WTC11 (cell line): ENCODE data around the gene FAHD2B. TPM values are rescaled to one million over a fixed set of nuclear protein-coding genes. Genes with fewer than 3 reads are reported as not detected.
"Not testable (repeated sequence)": the region's sequence is repeated elsewhere in the genome, so short reads cannot be mapped to it uniquely, and the experiment has no call there.

Experiments used
- ATAC-seq: fragments of 200-7000 bp; cut with Tn5 transposase; 2 replicates; pipeline ENCODE4 v1.10.0; 2021; ENCODE audit warnings: mild to moderate bottlenecking, moderate library complexity
- CTCF ChIA-PET: fragments of 300-600 bp; sonication (Branson Sonifier 250); formaldehyde crosslinking; loops from one replicate; lab custom pipeline; 2021; ENCODE audit warnings: antibody characterized with exemption; lab: Charles Lee
- POLR2A ChIA-PET: fragments of 350-600 bp; sonication (Branson Sonifier 250); formaldehyde crosslinking; loops from one replicate; lab custom pipeline; 2021; ENCODE audit warnings: antibody characterized with exemption; lab: Charles Lee
- DNase-seq: peaks from one replicate; pipeline ENCODE4 v3.0.0; 2021; ENCODE audit warnings: low spot score
- H3K27ac Mint-ChIP-seq: 2 replicates; pipeline ENCODE4 v1.8.0; 2021; ENCODE audit warnings: mixed read lengths
- H3K27me3 Mint-ChIP-seq: 2 replicates; pipeline ENCODE4 v1.8.0; 2021; ENCODE audit warnings: low read depth, mild to moderate bottlenecking, moderate library complexity, mixed read lengths
- H3K36me3 Mint-ChIP-seq: 2 replicates; pipeline ENCODE4 v1.8.0; 2021; ENCODE audit warnings: mixed read lengths
- H3K4me1 Mint-ChIP-seq: 2 replicates; pipeline ENCODE4 v1.8.0; 2022; ENCODE audit warnings: mixed read lengths
- H3K4me3 Mint-ChIP-seq: 2 replicates; pipeline ENCODE4 v1.8.0; 2021; ENCODE audit warnings: mild to moderate bottlenecking, moderate library complexity, mixed read lengths
- H3K9me3 Mint-ChIP-seq: 2 replicates; pipeline ENCODE4 v1.8.0; 2021; ENCODE audit warnings: mixed read lengths
- NR3C1 ChIP-seq: sonication (generic); formaldehyde crosslinking; conservative IDR thresholded peaks from 2 replicates; pipeline ENCODE4 v1.8.1; 2023; ENCODE audit warnings: low read depth, mild to moderate bottlenecking, missing genetic modification reagents
- TEAD1 ChIP-seq: sonication (generic); formaldehyde crosslinking; IDR thresholded peaks from 2 replicates; pipeline ENCODE4 v1.8.0; 2022; ENCODE audit warnings: mild to moderate bottlenecking, missing genetic modification reagents
- total RNA-seq: library from RNA; stranded (reverse); gene quantifications from 3 replicates; pipeline ENCODE4 v1.2.3, GENCODE V29; 2021
- TF ChIP-seq, protein P1 (sequence below): sonication (generic); formaldehyde crosslinking; conservative IDR thresholded peaks from 2 replicates; pipeline ENCODE4 v1.8.1; 2022; ENCODE audit warnings: mild to moderate bottlenecking, missing genetic modification reagents

Gene FAHD2B
- total RNA-seq, 1 experiment from 2014 or later, result 45.2 TPM

DNA sequence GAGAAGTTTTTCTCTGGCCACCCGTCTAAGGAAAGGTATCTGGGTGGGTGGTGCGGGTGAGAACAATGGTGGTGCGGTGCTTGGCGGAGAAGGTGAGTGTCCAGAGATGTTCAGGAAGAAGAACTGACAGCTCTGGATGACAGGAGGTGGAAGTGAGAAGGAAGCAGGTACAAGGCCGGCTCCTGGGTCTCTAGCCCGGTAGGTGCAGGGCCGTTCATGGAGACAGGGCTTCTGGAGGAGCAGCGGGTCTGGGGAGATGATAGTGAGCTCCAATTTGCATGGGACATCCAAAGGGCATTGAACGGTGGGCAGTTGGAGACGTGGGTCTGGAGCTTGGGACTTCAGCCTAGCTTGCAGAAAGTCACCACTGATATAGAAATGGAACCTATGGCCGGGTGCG is 979 bp upstream of the FAHD2B start:
- Mint-ChIP-seq H3K27me3 (peaks cover 26% of the 10 kb centered on the region), H3K9me3 (peaks cover 15% of the 10 kb centered on the region), H3K4me3 (peak overlapping the region; percentile 81), H3K4me1 (peaks cover 7% of the 10 kb centered on the region), H3K27ac (no peak overlapping the region), H3K36me3 (no peaks in the 10 kb centered on the region)
- CTCF ChIA-PET, result interaction anchor here (1.1 kb wide), 1 partner anchor 227 kb away, joined by 3 read pairs; no protein-coding TSS in a partner anchor
- no peak for DNase-seq
- TF ChIP-seq, protein P1, sequence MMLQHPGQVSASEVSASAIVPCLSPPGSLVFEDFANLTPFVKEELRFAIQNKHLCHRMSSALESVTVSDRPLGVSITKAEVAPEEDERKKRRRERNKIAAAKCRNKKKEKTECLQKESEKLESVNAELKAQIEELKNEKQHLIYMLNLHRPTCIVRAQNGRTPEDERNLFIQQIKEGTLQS (CRISPR knock-in tag), result no peak
- TF ChIP-seq TEAD1 (CRISPR knock-in tag) (no peak), NR3C1 (CRISPR knock-in tag) (no peak)
- POLR2A ChIA-PET, result no interaction called here
- no peak for ATAC-seq

DNA sequence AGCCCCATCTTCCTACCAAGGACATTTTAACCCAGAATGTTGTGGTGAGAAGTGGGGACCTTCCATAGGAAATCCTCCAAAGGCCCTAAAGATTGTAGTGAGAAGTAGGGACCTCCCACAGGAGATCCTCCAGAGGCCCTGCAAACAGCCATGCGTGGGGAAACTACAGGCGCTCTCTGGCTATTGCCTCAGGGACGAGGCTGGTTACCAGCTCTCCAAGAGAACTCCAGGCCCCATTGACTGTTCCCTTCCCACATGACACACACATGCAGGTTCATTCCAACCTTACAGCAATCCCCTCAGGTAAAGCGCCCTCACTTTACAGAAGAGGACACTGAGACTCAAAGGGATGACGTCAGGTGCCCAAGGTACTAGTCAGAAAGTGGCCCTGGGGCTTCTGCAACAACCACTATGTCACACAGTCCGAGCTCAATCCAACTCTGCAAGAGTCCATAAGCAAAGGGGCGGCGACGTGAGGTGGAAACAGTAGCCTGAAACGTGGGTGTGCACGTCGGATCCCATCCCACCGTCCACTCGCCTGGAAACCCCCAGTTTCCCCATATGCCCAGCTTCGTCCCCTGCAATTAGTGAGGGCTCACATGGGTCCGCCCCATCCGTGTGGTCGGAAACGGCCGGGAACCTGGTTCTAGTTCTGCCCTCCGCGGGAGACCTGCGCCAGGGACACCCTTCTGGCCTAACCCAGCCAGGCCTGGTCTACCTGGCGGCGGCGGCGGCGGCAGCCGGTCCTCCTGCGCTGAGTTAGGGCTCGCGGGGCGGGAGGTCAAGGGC is 505 bp downstream of the FAHD2B start:
- H3K36me3 Mint-ChIP-seq, result not testable (repeated sequence)
- peak; percentile 4; the same call in 1 of the 2 replicates for ATAC-seq

DNA sequence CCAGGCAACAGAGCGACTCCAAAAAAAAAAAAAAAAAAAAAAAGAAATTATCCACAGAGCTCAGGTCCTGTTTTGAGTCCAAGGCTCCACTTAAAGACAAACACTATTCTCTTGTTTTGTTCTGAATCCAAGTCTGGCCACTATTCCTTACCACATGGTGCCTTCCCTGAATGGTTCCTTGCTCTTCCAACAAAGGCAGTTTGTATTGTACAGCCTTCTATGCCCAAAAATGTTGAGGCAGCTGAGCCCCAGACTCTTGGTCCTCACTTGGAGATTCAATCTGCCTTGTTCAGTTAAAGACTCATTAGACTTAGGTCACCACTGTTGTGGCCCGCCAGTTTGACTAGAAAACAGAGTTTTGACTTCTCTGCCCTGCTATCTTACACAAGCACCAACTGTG is 1.7 kb downstream of the FAHD2B start:
- ATAC-seq, DNase-seq, H3K9me3 Mint-ChIP-seq, H3K27ac Mint-ChIP-seq, H3K4me3 Mint-ChIP-seq, CTCF ChIA-PET, H3K4me1 Mint-ChIP-seq: not testable (repeated sequence)
- H3K27me3 Mint-ChIP-seq, result peaks cover 16% of the 10 kb centered on the region
- POLR2A ChIA-PET, result interaction anchor here (0.6 kb wide), 1 partner anchor 142 kb away, joined by 3 read pairs; no protein-coding TSS in a partner anchor
- H3K36me3 Mint-ChIP-seq, result peaks cover 11% of the 10 kb centered on the region

More for the DNA sequence above, 505 bp downstream of the FAHD2B start:
- CTCF ChIA-PET, POLR2A ChIA-PET, H3K9me3 Mint-ChIP-seq, DNase-seq, H3K27ac Mint-ChIP-seq, H3K4me1 Mint-ChIP-seq: not testable (repeated sequence)
- Mint-ChIP-seq H3K4me3 (peak overlapping the region; percentile 57), H3K27me3 (peaks cover 22% of the 10 kb centered on the region)

DNA sequence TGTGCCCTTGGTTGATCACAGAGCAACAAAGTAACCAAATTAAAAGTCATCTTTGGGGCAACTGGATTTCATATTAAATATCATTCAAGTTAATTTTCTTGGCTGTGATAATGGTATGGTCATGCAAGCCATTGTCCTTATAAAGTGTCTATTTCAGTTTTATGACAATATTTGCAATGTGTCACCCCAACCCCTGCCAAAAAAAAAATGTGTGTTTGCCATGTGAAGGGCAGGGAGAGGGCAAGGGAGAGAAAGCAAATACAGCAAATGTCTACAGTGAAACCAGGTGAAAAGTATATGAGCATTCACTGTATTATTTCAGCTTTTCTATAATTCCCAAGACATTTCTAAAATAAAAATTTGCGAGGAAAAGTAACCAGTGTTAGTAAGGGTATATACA is 6.0 kb downstream of the FAHD2B start:
- CTCF ChIA-PET, H3K27me3 Mint-ChIP-seq, H3K9me3 Mint-ChIP-seq, H3K4me3 Mint-ChIP-seq, POLR2A ChIA-PET, H3K4me1 Mint-ChIP-seq, ATAC-seq, H3K27ac Mint-ChIP-seq, DNase-seq: not testable (repeated sequence)
- peaks cover 20% of the 10 kb centered on the region for H3K36me3 Mint-ChIP-seq

DNA sequence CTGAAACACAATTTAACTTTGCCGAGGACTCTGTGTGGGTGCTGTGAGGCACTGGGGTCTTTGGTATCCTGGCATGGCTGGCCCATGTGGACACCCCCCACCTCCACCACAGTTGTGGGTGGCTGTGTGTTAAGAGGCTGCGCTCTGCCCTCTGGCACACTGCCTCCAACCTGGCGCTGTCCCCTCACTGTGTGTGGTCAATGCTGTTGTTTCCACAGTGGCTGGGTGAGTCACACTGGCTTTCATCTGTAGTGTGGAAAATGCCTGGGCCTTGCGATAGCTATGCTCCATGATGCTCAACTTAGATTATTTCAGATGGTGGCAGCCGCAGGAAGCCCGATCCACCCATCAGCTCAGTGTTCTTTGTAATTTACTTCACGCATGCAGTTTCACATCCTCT is 9.6 kb downstream of the FAHD2B start:
- H3K36me3 Mint-ChIP-seq, result peaks cover 18% of the 10 kb centered on the region
- H3K27me3 Mint-ChIP-seq, ATAC-seq, H3K4me1 Mint-ChIP-seq, H3K9me3 Mint-ChIP-seq, CTCF ChIA-PET, H3K4me3 Mint-ChIP-seq, POLR2A ChIA-PET, DNase-seq, H3K27ac Mint-ChIP-seq: not testable (repeated sequence)

DNA sequence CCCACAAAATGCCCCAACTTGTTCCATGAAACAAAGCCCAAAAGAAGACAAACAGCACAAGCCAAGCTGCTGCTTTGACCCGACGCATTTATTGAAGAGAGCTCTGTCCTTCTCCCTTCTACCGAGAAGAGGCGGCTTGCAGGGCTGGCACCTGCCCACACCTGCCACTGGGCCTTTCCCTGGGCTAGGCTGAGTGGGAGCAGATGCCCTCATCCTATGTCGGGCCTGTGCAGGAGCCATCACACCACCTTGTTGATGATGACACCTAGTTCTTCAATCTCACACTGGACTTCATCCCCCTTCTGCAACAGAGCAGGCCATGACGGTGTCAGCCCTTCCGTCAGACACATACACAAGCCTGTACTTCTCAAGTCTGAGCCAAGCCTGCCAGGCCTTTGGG is 11.2 kb downstream of the FAHD2B start:
- H3K4me3 Mint-ChIP-seq, CTCF ChIA-PET, POLR2A ChIA-PET, H3K4me1 Mint-ChIP-seq, ATAC-seq, H3K9me3 Mint-ChIP-seq, H3K27me3 Mint-ChIP-seq, H3K27ac Mint-ChIP-seq, DNase-seq: not testable (repeated sequence)
- H3K36me3 Mint-ChIP-seq, result peaks cover 15% of the 10 kb centered on the region

DNA sequence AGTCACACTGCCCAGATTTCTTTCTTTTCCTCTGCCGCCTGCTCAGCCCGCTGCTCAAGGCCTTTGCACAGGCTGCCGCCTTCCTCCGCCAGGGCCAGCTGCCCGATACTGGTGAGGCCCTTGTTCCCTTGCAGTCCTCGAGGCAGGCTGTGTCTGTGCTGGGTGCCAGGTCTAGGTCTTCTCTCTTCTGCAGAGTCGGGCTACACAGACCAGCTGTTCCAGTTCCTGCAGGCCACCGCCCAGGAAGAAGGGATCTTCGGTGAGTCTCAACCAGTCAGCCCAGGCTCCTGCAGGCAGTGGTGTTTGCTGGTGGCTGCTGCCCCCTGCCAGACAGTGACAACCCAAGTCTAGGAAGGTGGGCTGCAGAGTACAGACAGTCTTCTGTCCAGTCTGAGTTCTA is 12.5 kb downstream of the FAHD2B start:
- ATAC-seq, result peak; percentile 85

DNA sequence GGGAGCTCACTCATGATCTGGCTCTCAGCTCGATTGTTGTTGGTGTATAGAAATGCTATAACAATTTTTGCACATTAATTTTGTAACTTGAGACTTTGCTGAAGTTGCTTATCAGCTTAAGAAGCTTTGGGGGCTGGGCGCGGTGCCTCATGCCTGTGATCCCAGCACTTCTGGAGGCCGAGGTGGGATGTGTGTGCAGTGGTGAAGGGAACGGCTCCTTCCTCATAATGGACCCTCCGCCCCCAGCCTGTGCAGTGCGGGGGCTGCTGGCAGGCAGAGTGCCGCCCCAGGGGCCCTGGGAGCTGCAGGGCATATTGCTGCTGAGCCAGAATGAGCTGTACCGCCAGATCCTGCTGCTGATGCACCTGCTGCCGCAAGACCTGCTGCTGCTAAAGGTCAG is 13.8 kb downstream of the FAHD2B start:
- H3K9me3 Mint-ChIP-seq, H3K4me3 Mint-ChIP-seq, H3K27ac Mint-ChIP-seq, H3K36me3 Mint-ChIP-seq, H3K4me1 Mint-ChIP-seq, ATAC-seq, H3K27me3 Mint-ChIP-seq, CTCF ChIA-PET, POLR2A ChIA-PET, DNase-seq: not testable (repeated sequence)

More for the DNA sequence above, 12.5 kb downstream of the FAHD2B start:
- CTCF ChIA-PET, POLR2A ChIA-PET, H3K27ac Mint-ChIP-seq, H3K27me3 Mint-ChIP-seq, H3K36me3 Mint-ChIP-seq, H3K9me3 Mint-ChIP-seq, H3K4me3 Mint-ChIP-seq, H3K4me1 Mint-ChIP-seq: not testable (repeated sequence)
- DNase-seq, result peak; percentile 31

DNA sequence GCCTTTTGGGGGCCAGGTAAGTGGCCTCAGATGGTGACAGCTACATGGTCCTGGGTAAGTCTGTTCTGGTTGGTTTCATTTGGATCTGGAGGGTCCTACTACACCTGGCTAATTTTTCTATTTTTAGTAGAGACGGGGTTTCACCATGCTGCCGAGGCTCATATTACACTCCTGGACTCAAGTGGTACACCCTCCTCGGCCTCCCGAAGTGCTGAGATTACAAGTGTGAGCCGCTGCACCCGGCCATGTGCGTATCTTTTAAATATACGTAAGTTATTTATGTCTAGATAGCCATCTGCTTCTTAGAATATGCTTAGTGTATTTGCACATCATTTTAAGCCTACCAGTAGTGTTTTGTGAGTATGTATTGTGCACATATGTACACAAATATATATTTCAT is 17.5 kb downstream of the FAHD2B start:
- H3K9me3 Mint-ChIP-seq, H3K4me1 Mint-ChIP-seq, POLR2A ChIA-PET, H3K36me3 Mint-ChIP-seq, DNase-seq, CTCF ChIA-PET, H3K27me3 Mint-ChIP-seq, ATAC-seq, H3K27ac Mint-ChIP-seq, H3K4me3 Mint-ChIP-seq: not testable (repeated sequence)

DNA sequence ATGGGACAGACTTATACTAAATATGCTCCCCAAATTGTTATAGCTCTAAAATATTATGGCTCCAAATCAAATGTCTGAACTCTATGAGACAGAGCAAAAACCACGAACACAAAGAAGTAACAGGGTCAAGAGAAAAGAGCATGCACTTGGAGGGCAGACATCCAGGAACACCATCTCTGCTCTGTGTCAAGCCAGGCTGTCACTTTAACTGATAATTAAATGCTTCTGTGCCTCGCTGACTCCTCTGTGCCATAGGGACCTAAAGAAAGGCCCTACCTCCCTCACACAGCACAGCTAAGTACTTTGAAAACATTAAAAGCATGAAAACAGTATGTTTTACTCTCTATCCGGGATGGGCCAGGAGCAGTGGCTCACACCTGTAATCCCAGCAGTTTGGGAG is 23.8 kb downstream of the FAHD2B start:
- CTCF ChIA-PET, DNase-seq, H3K4me3 Mint-ChIP-seq, H3K27ac Mint-ChIP-seq, ATAC-seq, POLR2A ChIA-PET: not testable (repeated sequence)
- H3K9me3 Mint-ChIP-seq, result peaks cover 23% of the 10 kb centered on the region
- peaks cover 24% of the 10 kb centered on the region for H3K4me1 Mint-ChIP-seq
- H3K36me3 Mint-ChIP-seq, result peaks cover 11% of the 10 kb centered on the region
- H3K27me3 Mint-ChIP-seq, result peaks cover 16% of the 10 kb centered on the region

DNA sequence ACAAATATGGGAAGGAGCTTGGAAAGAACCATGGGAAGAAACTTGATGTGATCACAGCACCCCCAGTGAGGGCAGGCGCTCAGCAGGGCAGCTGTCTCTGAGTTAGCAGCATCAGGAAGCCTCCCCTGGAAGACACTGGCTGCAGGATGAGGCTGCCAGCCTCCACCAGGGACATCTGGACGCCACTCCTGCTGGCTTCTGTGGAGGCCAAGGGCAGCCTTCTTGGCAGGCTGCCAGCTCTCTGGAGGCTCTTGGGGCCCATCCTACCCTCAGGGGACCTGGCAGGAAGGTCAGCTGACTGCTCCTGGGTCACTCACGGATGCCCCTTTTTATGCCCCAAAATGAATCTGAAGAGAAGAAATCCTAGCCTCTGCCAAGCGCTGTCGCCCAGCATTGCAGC is 26.0 kb downstream of the FAHD2B start:
- CTCF ChIA-PET, H3K4me3 Mint-ChIP-seq, ATAC-seq, H3K27ac Mint-ChIP-seq, DNase-seq, POLR2A ChIA-PET: not testable (repeated sequence)
- Mint-ChIP-seq H3K36me3 (peaks cover 11% of the 10 kb centered on the region), H3K27me3 (peaks cover 16% of the 10 kb centered on the region), H3K9me3 (peaks cover 17% of the 10 kb centered on the region), H3K4me1 (peaks cover 29% of the 10 kb centered on the region)
